A549 (cell line): ENCODE data around the gene ACD. TPM values are rescaled to one million over a fixed set of nuclear protein-coding genes. Genes with fewer than 3 reads are reported as not detected.

ENCODE experiments used
- ATAC-seq, 2 experiments: fragments of 200-7000 bp in 1 of 2; fragments of >200 bp in 1 of 2; cut with Nextera tagmentation in 1 of 2; cut with Tn5 transposase in 1 of 2; 3 replicates each; pipeline versions ENCODE4 v1.8.0 to v1.9.1; 2018 to 2020; ENCODE audit warnings: mild to moderate bottlenecking in 1 of 2, moderate library complexity in 1 of 2
- CTCF ChIA-PET: fragments of 300-600 bp; sonication (Branson Sonifier 250); formaldehyde crosslinking; extraction: SDS; loops from one replicate; lab custom pipeline; 2021; ENCODE audit warnings: antibody characterized with exemption, inconsistent platforms; lab: Yijun Ruan, JAX
- POLR2A ChIA-PET: fragments of 350-600 bp; formaldehyde crosslinking; extraction: SDS; loops from one replicate; lab custom pipeline; 2021; ENCODE audit warnings: antibody characterized with exemption, inconsistent platforms; lab: Yijun Ruan, JAX
- DNase-seq, 2 experiments: peaks; one replicate each; pipeline versions ENCODE4 v3.0.0 to v3.0.0-alpha.2; 2011 to 2016; ENCODE audit warnings: low read depth in 1 of 2, low spot score in 1 of 2
- FAIRE-seq: peaks from 2 replicates; lab custom pipeline; 2011; peaks lifted over from hg19 to GRCh38; lab: Jason Lieb, UNC
- H3K27ac ChIP-seq, 2 experiments: fragments of >200 bp; sonication (Bioruptor Twin); formaldehyde crosslinking; 3 replicates each; pipeline ENCODE4 v1.5.1; 2016 to 2017
- H3K4me1 ChIP-seq: fragments of >200 bp; sonication (Bioruptor Twin); formaldehyde crosslinking; 3 replicates; pipeline ENCODE4 v1.6.1; 2016
- H3K4me2 ChIP-seq: fragments of >200 bp; sonication (Bioruptor Twin); formaldehyde crosslinking; 3 replicates; pipeline ENCODE4 v1.6.1; 2016
- H3K4me3 ChIP-seq: fragments of >200 bp; sonication (Bioruptor Twin); formaldehyde crosslinking; 3 replicates; pipeline ENCODE4 v1.5.1; 2016
- H3K9me3 ChIP-seq: fragments of >200 bp; sonication (Bioruptor Twin); formaldehyde crosslinking; 3 replicates; pipeline ENCODE4 v1.6.1; 2016
- BHLHE40 ChIP-seq: IDR thresholded peaks from 2 replicates; pipeline ENCODE4 v1.6.1; 2012; ENCODE audit warnings: low read depth, low read length, inconsistent platforms
- CBX2 ChIP-seq: fragments of 200-600 bp; sonication (generic); IDR thresholded peaks from 2 replicates; pipeline ENCODE4 v1.6.1; 2016; ENCODE audit warnings: low read depth, mild to moderate bottlenecking, borderline replicate concordance
- EHMT2 ChIP-seq: fragments of 200-600 bp; sonication (generic); IDR thresholded peaks from 2 replicates; pipeline ENCODE4 v1.6.1; 2016; ENCODE audit warnings: antibody characterized with exemption, low read depth, mild to moderate bottlenecking, moderate library complexity
- EP300 ChIP-seq, 2 experiments: fragments of >200 bp; sonication (Bioruptor Twin); formaldehyde crosslinking; IDR thresholded peaks; 2 replicates in 1 of 2; 3 replicates in 1 of 2; pipeline ENCODE4 v1.6.1; 2016 to 2017
- FOSL2 ChIP-seq, 2 experiments: fragments of 450-650 bp in 1 of 2; fragments of >200 bp in 1 of 2; sonication (Bioruptor Twin) in 1 of 2; formaldehyde crosslinking; IDR thresholded peaks; 2 replicates each; pipeline versions ENCODE4 v1.5.0 to v1.6.1; 2016 to 2020; ENCODE audit warnings: mild to moderate bottlenecking in 1 of 2, moderate library complexity in 1 of 2
- FOXS1 ChIP-seq: fragments of 250-450 bp; sonication (Bioruptor Pico); IDR thresholded peaks from 2 replicates; pipeline ENCODE4 v1.5.0; 2020; ENCODE audit warnings: mild to moderate bottlenecking, moderate library complexity
- GATA3 ChIP-seq: IDR thresholded peaks from 2 replicates; pipeline ENCODE4 v1.6.1; 2012; ENCODE audit warnings: borderline replicate concordance
- HDAC2 ChIP-seq: fragments of 200-600 bp; sonication (generic); IDR thresholded peaks from 2 replicates; pipeline ENCODE4 v1.6.1; 2016
- HEYL ChIP-seq: fragments of 250-450 bp; sonication (Bioruptor Pico); IDR thresholded peaks from 2 replicates; pipeline ENCODE4 v1.8.0; 2021; ENCODE audit warnings: mild to moderate bottlenecking, moderate library complexity
- HOXB13 ChIP-seq: fragments of 250-450 bp; sonication (Bioruptor Pico); IDR thresholded peaks from 2 replicates; pipeline ENCODE4 v1.5.0; 2020; ENCODE audit warnings: low read depth, mild to moderate bottlenecking, moderate library complexity
- HOXB5 ChIP-seq: fragments of 250-450 bp; sonication (Bioruptor Pico); IDR thresholded peaks from 2 replicates; pipeline ENCODE4 v1.5.0; 2020; ENCODE audit warnings: mild to moderate bottlenecking, moderate library complexity
- JUN ChIP-seq, 2 experiments: fragments of >200 bp; sonication (Bioruptor Twin); formaldehyde crosslinking; IDR thresholded peaks; 2 replicates in 1 of 2; 3 replicates in 1 of 2; pipeline ENCODE4 v1.6.1; 2016 to 2017
- KDM5A ChIP-seq: fragments of 200-600 bp; sonication (generic); IDR thresholded peaks from 2 replicates; pipeline ENCODE4 v1.6.1; 2016; ENCODE audit warnings: antibody characterized with exemption, mild to moderate bottlenecking
- MAFK ChIP-seq: fragments of 450-650 bp; IDR thresholded peaks from 2 replicates; pipeline ENCODE4 v1.6.1; 2014; ENCODE audit not compliant: partially characterized antibody
- MAZ ChIP-seq: fragments of 150-350 bp; IDR thresholded peaks from 2 replicates; pipeline ENCODE4 v1.6.1; 2014; ENCODE audit warnings: antibody characterized with exemption, low read depth, low read length, borderline replicate concordance
- NFE2L2 ChIP-seq: fragments of 150-350 bp; conservative IDR thresholded peaks from 2 replicates; pipeline ENCODE4 v1.6.1; 2014; ENCODE audit warnings: low read length
- PHF8 ChIP-seq: fragments of 200-600 bp; sonication (generic); IDR thresholded peaks from 2 replicates; pipeline ENCODE4 v1.6.1; 2016; ENCODE audit warnings: low read depth, mild to moderate bottlenecking, antibody characterized with exemption, moderate library complexity, borderline replicate concordance
- POLR2A ChIP-seq: IDR thresholded peaks from 2 replicates; pipeline ENCODE4 v1.6.1; 2012; ENCODE audit warnings: mild to moderate bottlenecking, low read length
- RAD21 ChIP-seq, 2 experiments: fragments of >200 bp in 1 of 2; sonication (Bioruptor Twin) in 1 of 2; formaldehyde crosslinking in 1 of 2; IDR thresholded peaks in 1 of 2; conservative IDR thresholded peaks in 1 of 2; 2 replicates in 1 of 2; 3 replicates in 1 of 2; pipeline ENCODE4 v1.6.1; 2012 to 2018; ENCODE audit warnings: inconsistent platforms in 1 of 2
- RCOR1 ChIP-seq: fragments of 150-350 bp; IDR thresholded peaks from 2 replicates; pipeline ENCODE4 v1.6.1; 2014; ENCODE audit warnings: antibody characterized with exemption, low read length, low read depth
- RNF2 ChIP-seq: fragments of 200-600 bp; sonication (generic); IDR thresholded peaks from 2 replicates; pipeline ENCODE4 v1.6.1; 2016; ENCODE audit warnings: low read depth, mild to moderate bottlenecking, antibody characterized with exemption, moderate library complexity, borderline replicate concordance
- SMC3 ChIP-seq: fragments of >200 bp; sonication (Bioruptor Twin); formaldehyde crosslinking; IDR thresholded peaks from 3 replicates; pipeline ENCODE4 v1.6.1; 2018; ENCODE audit warnings: inconsistent platforms
- SREBF2 ChIP-seq: fragments of 450-650 bp; IDR thresholded peaks from 2 replicates; pipeline ENCODE4 v1.6.1; 2014; ENCODE audit warnings: mild to moderate bottlenecking, moderate library complexity
- TFCP2L1 ChIP-seq: fragments of 250-450 bp; sonication (Bioruptor Pico); IDR thresholded peaks from 2 replicates; pipeline ENCODE4 v1.5.0; 2021; ENCODE audit warnings: mild to moderate bottlenecking
- ZFP36 ChIP-seq: fragments of 450-650 bp; IDR thresholded peaks from 2 replicates; pipeline ENCODE4 v1.6.1; 2014; ENCODE audit warnings: borderline replicate concordance; ENCODE audit not compliant: partially characterized antibody
- ZNF302 ChIP-seq: fragments of 250-450 bp; sonication (Bioruptor Pico); IDR thresholded peaks from 2 replicates; pipeline ENCODE4 v1.9.0; 2021; ENCODE audit warnings: inconsistent platforms, mild to moderate bottlenecking, moderate library complexity
- WGBS: methylation state at CpG from one replicate; pipeline ENCODE4 v1.1.6; 2017; ENCODE audit errors: missing lambda C conversion rate; 5-methylcytosine and 5-hydroxymethylcytosine counted together
- polyA minus RNA-seq: library from RNA; depleted of rRNA, polyadenylated mRNA; stranded (reverse); fragments of >200 nt; gene quantifications from 2 replicates; pipeline ENCODE4 v1.2.3, GENCODE V29; 2011; rRNA and poly(A)+ RNA removed
- polyA plus RNA-seq, 4 experiments: library from polyadenylated mRNA; depleted of rRNA in 3 of 4; stranded (reverse); fragments of >200 nt; fragmentation: RNase III in 1 of 4; extraction: RNeasy Plus Mini Kit Qiagen cat#74134 plus additional on column Dnase treatment in 1 of 4; gene quantifications; 2 replicates in 3 of 4; 3 replicates in 1 of 4; pipeline ENCODE4 v1.2.3, GENCODE V29; 2011 to 2017
- TF ChIP-seq, protein P1 (sequence below): fragments of >200 bp; sonication (Bioruptor Twin); formaldehyde crosslinking; IDR thresholded peaks from 3 replicates; pipeline ENCODE4 v1.6.1; 2016
- TF ChIP-seq, protein P2 (sequence below): IDR thresholded peaks from 2 replicates; pipeline ENCODE4 v1.6.1; 2012
- TF ChIP-seq, protein P3 (sequence below): fragments of 150-350 bp; IDR thresholded peaks from 2 replicates; pipeline ENCODE4 v1.6.1; 2014; ENCODE audit warnings: low read depth, mild to moderate bottlenecking, low read length
- TF ChIP-seq, protein P4 (sequence below): fragments of 450-650 bp; IDR thresholded peaks from 2 replicates; pipeline ENCODE4 v1.6.1; 2014; ENCODE audit warnings: antibody characterized with exemption
- TF ChIP-seq, protein P5 (sequence below): fragments of 250-450 bp; sonication (Bioruptor Pico); IDR thresholded peaks from 2 replicates; pipeline ENCODE4 v1.5.0; 2020; ENCODE audit warnings: low read depth, mild to moderate bottlenecking, moderate library complexity
- TF ChIP-seq, protein P6 (sequence below): fragments of >200 bp; sonication (Bioruptor Twin); formaldehyde crosslinking; IDR thresholded peaks from 2 replicates; pipeline ENCODE4 v1.6.1; 2016
- TF ChIP-seq, protein P7 (sequence below): IDR thresholded peaks from 2 replicates; pipeline ENCODE4 v1.6.1; 2012; ENCODE audit warnings: low read depth, borderline replicate concordance

Gene ACD
- polyA plus RNA-seq (2011; rRNA removed): 19.4 and 22.2 TPM in 2 replicates
- polyA plus RNA-seq (2012; cell fraction: cytosol; rRNA removed): 49.6 and 57.6 TPM in 2 replicates
- polyA plus RNA-seq (2012; cell fraction: nucleus; rRNA removed): 79.7 and 97.5 TPM in 2 replicates
- polyA plus RNA-seq (2017; fragmentation: RNase III; extraction: RNeasy Plus Mini Kit Qiagen cat#74134 plus additional on column Dnase treatment): 25.3 to 26.5 TPM (median 26.4 TPM) in 3 replicates
- 21.2 and 29.2 TPM in 2 replicates for polyA minus RNA-seq

DNA sequence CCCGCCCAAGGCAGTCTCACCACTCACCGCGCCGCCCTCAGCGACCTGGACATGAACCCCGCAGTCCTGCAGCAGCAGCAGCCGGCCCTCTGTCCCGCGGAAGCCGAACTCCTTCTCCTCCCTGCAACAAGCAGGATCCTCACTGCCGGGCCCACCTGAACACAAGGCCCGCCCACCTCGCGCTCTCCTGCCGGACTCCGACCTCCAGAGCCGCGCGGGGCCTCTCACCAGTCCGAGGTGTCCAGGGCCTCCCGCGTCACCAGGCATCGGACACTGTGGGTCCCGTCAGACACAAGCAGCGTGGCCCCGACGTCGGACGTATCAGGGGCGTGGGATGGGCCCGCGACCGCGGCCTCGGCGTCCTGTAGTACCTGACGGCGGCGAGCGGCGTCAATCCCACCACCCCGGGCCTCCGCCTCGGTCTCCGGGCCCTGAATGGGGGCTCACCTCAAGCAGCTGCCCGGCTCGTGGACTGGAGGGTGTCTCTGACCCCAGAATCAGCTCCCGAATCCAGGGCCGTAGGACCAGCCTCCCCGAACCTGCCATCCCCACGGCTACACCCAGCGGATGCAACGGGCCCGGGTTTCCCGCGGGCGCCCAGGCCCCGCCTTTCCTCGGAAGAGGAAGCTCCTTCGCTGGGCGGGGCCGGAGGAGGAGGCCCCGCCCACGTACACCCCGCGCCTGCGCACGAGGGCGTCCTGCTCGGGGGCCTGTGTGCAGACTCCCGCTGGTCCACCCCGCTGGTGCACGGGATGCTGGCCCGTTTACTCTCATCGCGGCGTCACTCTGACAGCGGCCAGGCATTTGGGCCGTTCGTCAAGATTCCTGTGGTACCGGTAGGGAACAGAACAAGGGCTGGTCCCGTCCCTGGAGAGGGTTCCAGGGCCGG, at the start of gene ACD:
ACD (minus strand) TSS at position 586 of the 889 bp plus-strand sequence; CDS start at position 546, 40 bp downstream.
- 9% methylated on average over 27 of the region's 83 CpGs for WGBS
- FAIRE-seq: no peak

More for the DNA sequence above, at the start of gene ACD:
- Histone ChIP-seq H3K9me3 (no peaks in the 10 kb centered on the region), H3K4me1 (peaks cover 6% of the 10 kb centered on the region; the same call in 1 of the 3 replicates), H3K4me2 (peak within 1 kb of the TSS; percentile 80), H3K27ac (peak within 1 kb of the TSS; percentile 90 to 92), H3K4me3 (peak within 1 kb of the TSS; percentile 91)
- ChIA-PET CTCF (interaction anchor here (0.7 to 8.6 kb wide), 11 partner anchors 9 to 166 kb away, joined by 3 to 51 read pairs (median 5); partner anchors contain the start of gene CARMIL2), POLR2A (interaction anchor here (0.7 to 1.5 kb wide), 8 partner anchors 12 to 147 kb away, joined by 3 to 17 read pairs (median 4); partner anchors contain the start of genes CARMIL2, CTCF, RANBP10 and TSNAXIP1)
- ATAC-seq (peak; percentile 57 to 75), DNase-seq (peak; percentile 90 to 97)
- TF ChIP-seq HDAC2: no peak
- no peak for TF ChIP-seq MAFK
- TF ChIP-seq ZNF302 (CRISPR knock-in tag): no peak
- TF ChIP-seq EP300 (IDR thresholded peaks at IDR 0.05): no peak
- TF ChIP-seq GATA3: no peak
- no peak for TF ChIP-seq FOXS1
- TF ChIP-seq JUN (IDR thresholded peaks at IDR 0.05): peak in 1 of 2 experiments; percentile 60; a peak in 3 of 5 replicates
- no peak for TF ChIP-seq RAD21 (conservative IDR thresholded peaks at IDR 0.05 in 1 of 2, IDR thresholded peaks at IDR 0.05 in 1 of 2)
- 0 out of 2 replicates have a peak, but pooled peaks have one; percentile 66 for TF ChIP-seq RNF2
- no peak for TF ChIP-seq TFCP2L1 (CRISPR knock-in tag)
- TF ChIP-seq, protein P1, sequence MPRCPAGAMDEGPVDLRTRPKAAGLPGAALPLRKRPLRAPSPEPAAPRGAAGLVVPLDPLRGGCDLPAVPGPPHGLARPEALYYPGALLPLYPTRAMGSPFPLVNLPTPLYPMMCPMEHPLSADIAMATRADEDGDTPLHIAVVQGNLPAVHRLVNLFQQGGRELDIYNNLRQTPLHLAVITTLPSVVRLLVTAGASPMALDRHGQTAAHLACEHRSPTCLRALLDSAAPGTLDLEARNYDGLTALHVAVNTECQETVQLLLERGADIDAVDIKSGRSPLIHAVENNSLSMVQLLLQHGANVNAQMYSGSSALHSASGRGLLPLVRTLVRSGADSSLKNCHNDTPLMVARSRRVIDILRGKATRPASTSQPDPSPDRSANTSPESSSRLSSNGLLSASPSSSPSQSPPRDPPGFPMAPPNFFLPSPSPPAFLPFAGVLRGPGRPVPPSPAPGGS: peak; percentile 82; the same call in 1 of the 3 replicates
- peak; percentile 83 for TF ChIP-seq PHF8
- TF ChIP-seq FOSL2 (IDR thresholded peaks at IDR 0.05): no peak
- TF ChIP-seq FOSL2 (CRISPR knock-in tag; IDR thresholded peaks at IDR 0.05): no peak
- TF ChIP-seq, protein P2, sequence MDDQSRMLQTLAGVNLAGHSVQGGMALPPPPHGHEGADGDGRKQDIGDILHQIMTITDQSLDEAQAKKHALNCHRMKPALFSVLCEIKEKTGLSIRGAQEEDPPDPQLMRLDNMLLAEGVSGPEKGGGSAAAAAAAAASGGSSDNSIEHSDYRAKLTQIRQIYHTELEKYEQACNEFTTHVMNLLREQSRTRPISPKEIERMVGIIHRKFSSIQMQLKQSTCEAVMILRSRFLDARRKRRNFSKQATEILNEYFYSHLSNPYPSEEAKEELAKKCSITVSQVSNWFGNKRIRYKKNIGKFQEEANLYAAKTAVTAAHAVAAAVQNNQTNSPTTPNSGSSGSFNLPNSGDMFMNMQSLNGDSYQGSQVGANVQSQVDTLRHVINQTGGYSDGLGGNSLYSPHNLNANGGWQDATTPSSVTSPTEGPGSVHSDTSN: no peak
- TF ChIP-seq SREBF2: no peak
- no peak for TF ChIP-seq MAZ
- TF ChIP-seq CBX2: no peak
- TF ChIP-seq, protein P3, sequence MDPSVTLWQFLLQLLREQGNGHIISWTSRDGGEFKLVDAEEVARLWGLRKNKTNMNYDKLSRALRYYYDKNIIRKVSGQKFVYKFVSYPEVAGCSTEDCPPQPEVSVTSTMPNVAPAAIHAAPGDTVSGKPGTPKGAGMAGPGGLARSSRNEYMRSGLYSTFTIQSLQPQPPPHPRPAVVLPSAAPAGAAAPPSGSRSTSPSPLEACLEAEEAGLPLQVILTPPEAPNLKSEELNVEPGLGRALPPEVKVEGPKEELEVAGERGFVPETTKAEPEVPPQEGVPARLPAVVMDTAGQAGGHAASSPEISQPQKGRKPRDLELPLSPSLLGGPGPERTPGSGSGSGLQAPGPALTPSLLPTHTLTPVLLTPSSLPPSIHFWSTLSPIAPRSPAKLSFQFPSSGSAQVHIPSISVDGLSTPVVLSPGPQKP: no peak
- TF ChIP-seq POLR2A: peak; percentile 75
- TF ChIP-seq, protein P4, sequence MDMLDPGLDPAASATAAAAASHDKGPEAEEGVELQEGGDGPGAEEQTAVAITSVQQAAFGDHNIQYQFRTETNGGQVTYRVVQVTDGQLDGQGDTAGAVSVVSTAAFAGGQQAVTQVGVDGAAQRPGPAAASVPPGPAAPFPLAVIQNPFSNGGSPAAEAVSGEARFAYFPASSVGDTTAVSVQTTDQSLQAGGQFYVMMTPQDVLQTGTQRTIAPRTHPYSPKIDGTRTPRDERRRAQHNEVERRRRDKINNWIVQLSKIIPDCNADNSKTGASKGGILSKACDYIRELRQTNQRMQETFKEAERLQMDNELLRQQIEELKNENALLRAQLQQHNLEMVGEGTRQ: no peak
- TF ChIP-seq HOXB5 (CRISPR knock-in tag): no peak
- TF ChIP-seq SMC3: no peak
- TF ChIP-seq HEYL (CRISPR knock-in tag): no peak
- no peak for TF ChIP-seq BHLHE40
- TF ChIP-seq NFE2L2: no peak
- no peak for TF ChIP-seq HOXB13 (CRISPR knock-in tag)
- no peak for TF ChIP-seq RCOR1
- no peak for TF ChIP-seq EHMT2
- TF ChIP-seq, protein P5, sequence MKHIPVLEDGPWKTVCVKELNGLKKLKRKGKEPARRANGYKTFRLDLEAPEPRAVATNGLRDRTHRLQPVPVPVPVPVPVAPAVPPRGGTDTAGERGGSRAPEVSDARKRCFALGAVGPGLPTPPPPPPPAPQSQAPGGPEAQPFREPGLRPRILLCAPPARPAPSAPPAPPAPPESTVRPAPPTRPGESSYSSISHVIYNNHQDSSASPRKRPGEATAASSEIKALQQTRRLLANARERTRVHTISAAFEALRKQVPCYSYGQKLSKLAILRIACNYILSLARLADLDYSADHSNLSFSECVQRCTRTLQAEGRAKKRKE (CRISPR knock-in tag): no peak
- no peak; the same call in 1 of the 2 replicates for TF ChIP-seq KDM5A
- TF ChIP-seq ZFP36: no peak
- TF ChIP-seq, protein P6, sequence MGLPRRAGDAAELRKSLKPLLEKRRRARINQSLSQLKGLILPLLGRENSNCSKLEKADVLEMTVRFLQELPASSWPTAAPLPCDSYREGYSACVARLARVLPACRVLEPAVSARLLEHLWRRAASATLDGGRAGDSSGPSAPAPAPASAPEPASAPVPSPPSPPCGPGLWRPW: no peak
- TF ChIP-seq, protein P7, sequence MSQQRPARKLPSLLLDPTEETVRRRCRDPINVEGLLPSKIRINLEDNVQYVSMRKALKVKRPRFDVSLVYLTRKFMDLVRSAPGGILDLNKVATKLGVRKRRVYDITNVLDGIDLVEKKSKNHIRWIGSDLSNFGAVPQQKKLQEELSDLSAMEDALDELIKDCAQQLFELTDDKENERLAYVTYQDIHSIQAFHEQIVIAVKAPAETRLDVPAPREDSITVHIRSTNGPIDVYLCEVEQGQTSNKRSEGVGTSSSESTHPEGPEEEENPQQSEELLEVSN: peak; percentile 71; the same call in 1 of the 2 replicates
